Measurements from ENCODE around the gene USP24. TPM values are rescaled to one million over a fixed set of nuclear protein-coding genes. Genes with fewer than 3 reads are reported as not detected.

USP24 gene
- polyA plus RNA-seq, 1 donor (not counting 4 experiments of a cell fraction or from before 2014, with no cell fraction given) = 22.5 TPM

GRCh38 chr1:55076356-55076755 is 138.8 kb downstream of the USP24 start:
- no peak overlapping the region for H3K9ac ChIP-seq (ENCODE audit: control insufficient read depth, extremely low read depth, insufficient read depth, low read length)
- H3K9me3 ChIP-seq (ENCODE audit: control insufficient read depth, low read depth, low read length) = no peaks in the 10 kb centered on the region
- no peaks in the 10 kb centered on the region for H3K27me3 ChIP-seq (ENCODE audit: control insufficient read depth, extremely low read depth, insufficient read depth, low read length)
- H3K4me1 ChIP-seq (ENCODE audit: control insufficient read depth, extremely low read depth, insufficient read depth, low read length) = peaks cover 7% of the 10 kb centered on the region
- dilution Hi-C loops (cut with MboI; ENCODE audit: extremely low pct_ligation_motif_present, low sequenced_read_pairs) = no loop called here
- H4K20me1 ChIP-seq (ENCODE audit: control insufficient read depth, extremely low read depth, insufficient read depth, low read length) = no peaks in the 10 kb centered on the region
- H3K79me2 ChIP-seq (ENCODE audit: control insufficient read depth, insufficient read depth, low read length) = no peaks in the 10 kb centered on the region
- H3K4me2 ChIP-seq (ENCODE audit: control insufficient read depth, extremely low read depth, insufficient read depth, low read depth, low read length) = no peak overlapping the region
- H3K36me3 ChIP-seq (ENCODE audit: control insufficient read depth in 2 of 2, extremely low read depth in 1 of 2, insufficient read depth in 2 of 2, low read length in 2 of 2) = peaks cover 31 to 44% of the 10 kb centered on the region in 2 experiments
- no peak overlapping the region for H2AFZ ChIP-seq (ENCODE audit: control insufficient read depth, low read length)
- H3K27ac ChIP-seq (ENCODE audit: control insufficient read depth, insufficient read depth, low read length) = no peak overlapping the region
- H3K9me1 ChIP-seq (ENCODE audit: control insufficient read depth, extremely low read depth, insufficient read depth, low read length) = no peaks in the 10 kb centered on the region
- TF ChIP-seq CTCF (optimal IDR thresholded peaks at IDR 0.05 in 1 of 3, IDR thresholded peaks at IDR 0.05 in 1 of 3, conservative IDR thresholded peaks at IDR 0.05 in 1 of 3; ENCODE audit: extremely low read depth in 1 of 3, insufficient read depth in 2 of 3, low read length in 3 of 3) = no peak
- TF ChIP-seq EZH2 (IDR thresholded peaks at IDR 0.05; ENCODE audit: low read length) = no peak
- DNase-seq (ENCODE audit: low read depth, low spot score) (no peak), FAIRE-seq (no peak)
- no peak overlapping the region for H3K4me3 ChIP-seq (ENCODE audit: control insufficient read depth in 2 of 3, extremely low read depth in 1 of 3, insufficient read depth in 2 of 3, low read depth in 1 of 3, low read length in 3 of 3)

DNA sequence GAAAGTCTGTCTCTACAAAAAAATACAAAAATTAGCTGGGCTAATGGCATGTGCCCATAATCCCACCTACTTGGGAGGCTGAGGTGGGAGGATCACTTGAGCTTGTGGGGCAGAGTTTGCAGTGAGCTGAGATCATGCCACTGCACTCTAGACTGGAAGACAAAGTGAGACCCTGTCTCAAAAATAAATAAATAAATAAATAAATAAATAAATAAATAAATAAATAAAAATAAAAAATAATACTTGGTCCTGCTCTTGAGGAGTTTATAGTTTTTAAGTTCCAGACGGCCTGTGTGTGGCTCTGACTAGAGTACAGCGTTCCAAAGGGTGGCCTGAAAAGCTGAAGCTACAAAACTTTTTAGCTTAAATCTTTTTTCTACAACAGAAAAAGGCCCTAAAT is 140.7 kb downstream of the USP24 start:
- peaks cover 32 to 46% of the 10 kb centered on the region in 2 experiments for H3K36me3 ChIP-seq (ENCODE audit: control insufficient read depth in 2 of 2, extremely low read depth in 1 of 2, insufficient read depth in 2 of 2, low read length in 2 of 2)
- no peaks in the 10 kb centered on the region for H3K9me3 ChIP-seq (ENCODE audit: control insufficient read depth, low read depth, low read length)
- H3K4me2 ChIP-seq (ENCODE audit: control insufficient read depth, extremely low read depth, insufficient read depth, low read depth, low read length) = no peak overlapping the region
- no peak overlapping the region for H3K4me3 ChIP-seq (ENCODE audit: control insufficient read depth in 2 of 3, extremely low read depth in 1 of 3, insufficient read depth in 2 of 3, low read depth in 1 of 3, low read length in 3 of 3)
- no peaks in the 10 kb centered on the region for H4K20me1 ChIP-seq (ENCODE audit: control insufficient read depth, extremely low read depth, insufficient read depth, low read length)
- TF ChIP-seq CTCF (optimal IDR thresholded peaks at IDR 0.05 in 1 of 3, IDR thresholded peaks at IDR 0.05 in 1 of 3, conservative IDR thresholded peaks at IDR 0.05 in 1 of 3; ENCODE audit: extremely low read depth in 1 of 3, insufficient read depth in 2 of 3, low read length in 3 of 3) = no peak
- no peak for TF ChIP-seq EZH2 (IDR thresholded peaks at IDR 0.05; ENCODE audit: low read length)
- DNase-seq (ENCODE audit: low read depth, low spot score) = no peak
- no peak for FAIRE-seq
- no peaks in the 10 kb centered on the region for H3K9me1 ChIP-seq (ENCODE audit: control insufficient read depth, extremely low read depth, insufficient read depth, low read length)
- no peak overlapping the region for H3K9ac ChIP-seq (ENCODE audit: control insufficient read depth, extremely low read depth, insufficient read depth, low read length)
- H3K27ac ChIP-seq (ENCODE audit: control insufficient read depth, insufficient read depth, low read length) = no peak overlapping the region
- H3K27me3 ChIP-seq (ENCODE audit: control insufficient read depth, extremely low read depth, insufficient read depth, low read length) = no peaks in the 10 kb centered on the region
- H3K79me2 ChIP-seq (ENCODE audit: control insufficient read depth, insufficient read depth, low read length) = no peaks in the 10 kb centered on the region
- no peak overlapping the region for H2AFZ ChIP-seq (ENCODE audit: control insufficient read depth, low read length)
- H3K4me1 ChIP-seq (ENCODE audit: control insufficient read depth, extremely low read depth, insufficient read depth, low read length) = no peaks in the 10 kb centered on the region
- dilution Hi-C loops (cut with MboI; ENCODE audit: extremely low pct_ligation_motif_present, low sequenced_read_pairs) = no loop called here

Measured in keratinocyte (primary cell).